MM.1S (cell line): ENCODE measurements around the gene SPINDOC.

ENCODE experiments used
- DNase-seq: peaks from one replicate; pipeline ENCODE4 v3.0.0-alpha.2; 2015
- H2AFZ ChIP-seq: fragments of 300-600 bp; sonication (generic); 2 replicates; pipeline ENCODE4 v1.6.0; 2016; ENCODE audit warnings: antibody characterized with exemption, low read length
- H3F3A ChIP-seq: fragments of 300-600 bp; sonication (generic); 2 replicates; pipeline ENCODE4 v1.6.1; 2016; ENCODE audit warnings: mild to moderate bottlenecking, antibody characterized with exemption, low read length, moderate library complexity, mixed read lengths; ENCODE audit not compliant: insufficient read depth
- H3K27ac ChIP-seq: fragments of 300-600 bp; sonication (generic); 2 replicates; pipeline ENCODE4 v1.5.1; 2016; ENCODE audit warnings: mild to moderate bottlenecking, low read length
- H3K27me3 ChIP-seq: fragments of 300-600 bp; sonication (generic); replicated peaks from 2 replicates; pipeline ENCODE4 v1.6.0; 2016; ENCODE audit warnings: low read length; ENCODE audit not compliant: insufficient read depth
- H3K36me3 ChIP-seq: fragments of 300-600 bp; sonication (generic); replicated peaks from 2 replicates; pipeline ENCODE4 v1.6.1; 2016; ENCODE audit warnings: mild to moderate bottlenecking, low read length, mixed read lengths; ENCODE audit not compliant: insufficient read depth
- H3K4me1 ChIP-seq: fragments of 300-600 bp; sonication (generic); 2 replicates; pipeline ENCODE4 v1.6.1; 2016; ENCODE audit warnings: low read length, mixed read lengths
- H3K4me2 ChIP-seq: fragments of 300-600 bp; sonication (generic); 2 replicates; pipeline ENCODE4 v1.6.0; 2016; ENCODE audit warnings: low read depth, low read length
- H3K4me3 ChIP-seq: fragments of 300-600 bp; sonication (generic); 2 replicates; pipeline ENCODE4 v1.5.1; 2016; ENCODE audit warnings: low read length, mixed read lengths
- H3K79me2 ChIP-seq: fragments of 300-600 bp; sonication (generic); 2 replicates; pipeline ENCODE4 v1.6.1; 2016; ENCODE audit warnings: mixed run types, low read length, mixed read lengths
- H3K9ac ChIP-seq: fragments of 300-600 bp; sonication (generic); 2 replicates; pipeline ENCODE4 v1.6.1; 2016; ENCODE audit warnings: low read length, mixed read lengths
- H3K9me2 ChIP-seq: fragments of 300-600 bp; sonication (generic); replicated peaks from 2 replicates; pipeline ENCODE4 v1.6.1; 2016; ENCODE audit warnings: mild to moderate bottlenecking, low read length, mixed read lengths; ENCODE audit not compliant: insufficient read depth
- H3K9me3 ChIP-seq: fragments of 300-600 bp; sonication (generic); replicated peaks from 2 replicates; pipeline ENCODE4 v1.6.1; 2016; ENCODE audit warnings: mild to moderate bottlenecking, low read length, mixed read lengths; ENCODE audit not compliant: insufficient read depth
- H4K20me1 ChIP-seq: fragments of 300-600 bp; sonication (generic); 2 replicates; pipeline ENCODE4 v1.6.1; 2016; ENCODE audit warnings: mild to moderate bottlenecking, low read length, moderate library complexity, mixed read lengths; ENCODE audit not compliant: insufficient read depth
- EZH2 ChIP-seq: fragments of 300-600 bp; sonication (generic); optimal IDR thresholded peaks from 2 replicates; pipeline ENCODE3; 2017; ENCODE audit warnings: low read depth, mild to moderate bottlenecking, antibody characterized with exemption, low read length, mixed read lengths
- EZH2phosphoT487 ChIP-seq: fragments of 300-600 bp; sonication (generic); IDR thresholded peaks from 2 replicates; pipeline ENCODE4 v1.6.1; 2018; ENCODE audit warnings: antibody characterized with exemption, low read length
- TF ChIP-seq, protein P1 (sequence below): fragments of 300-600 bp; sonication (generic); IDR thresholded peaks from 2 replicates; pipeline ENCODE4 v1.5.1; 2016; ENCODE audit warnings: antibody characterized with exemption, low read length, mixed read lengths

Gene SPINDOC

DNA sequence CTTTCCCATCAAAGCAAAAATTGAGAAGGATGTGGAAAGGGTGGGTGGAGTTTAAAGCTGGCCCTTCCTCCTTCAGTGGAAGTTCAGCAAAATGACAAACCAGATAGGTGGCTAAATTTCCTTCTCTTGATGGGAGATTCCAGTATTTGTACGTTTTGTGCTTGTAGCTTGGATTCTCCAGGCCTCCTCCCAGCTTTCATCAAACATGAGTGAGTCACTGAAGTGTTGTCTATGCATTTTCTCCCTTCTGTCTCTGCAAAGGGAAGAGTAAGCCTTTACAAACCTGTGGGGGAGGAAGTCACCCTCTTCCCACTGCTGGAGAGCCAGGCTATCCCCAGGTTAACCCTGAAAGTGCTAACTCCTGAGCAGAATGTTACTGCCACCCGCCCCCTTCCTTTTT lies 32.0 kb downstream of the SPINDOC start:
- no peak for DNase-seq
- Histone ChIP-seq H3K4me1 (peaks cover 14% of the 10 kb centered on the region; the same call in 1 of the 2 replicates), H4K20me1 (peaks cover 5% of the 10 kb centered on the region; the same call in 1 of the 2 replicates), H2AFZ (no peak overlapping the region), H3K79me2 (peaks cover 94% of the 10 kb centered on the region), H3K27ac (no peak overlapping the region), H3K9me2 (no peaks in the 10 kb centered on the region), H3F3A (no peaks in the 10 kb centered on the region), H3K9me3 (no peaks in the 10 kb centered on the region), H3K4me2 (no peak overlapping the region), H3K27me3 (no peaks in the 10 kb centered on the region), H3K9ac (no peak overlapping the region), H3K36me3 (0 out of 2 replicates have a peak, but pooled peaks cover 2% of the 10 kb centered on the region), H3K4me3 (no peak overlapping the region)
- TF ChIP-seq EZH2phosphoT487 (no peak), EZH2 (no peak)
- TF ChIP-seq, protein P1, sequence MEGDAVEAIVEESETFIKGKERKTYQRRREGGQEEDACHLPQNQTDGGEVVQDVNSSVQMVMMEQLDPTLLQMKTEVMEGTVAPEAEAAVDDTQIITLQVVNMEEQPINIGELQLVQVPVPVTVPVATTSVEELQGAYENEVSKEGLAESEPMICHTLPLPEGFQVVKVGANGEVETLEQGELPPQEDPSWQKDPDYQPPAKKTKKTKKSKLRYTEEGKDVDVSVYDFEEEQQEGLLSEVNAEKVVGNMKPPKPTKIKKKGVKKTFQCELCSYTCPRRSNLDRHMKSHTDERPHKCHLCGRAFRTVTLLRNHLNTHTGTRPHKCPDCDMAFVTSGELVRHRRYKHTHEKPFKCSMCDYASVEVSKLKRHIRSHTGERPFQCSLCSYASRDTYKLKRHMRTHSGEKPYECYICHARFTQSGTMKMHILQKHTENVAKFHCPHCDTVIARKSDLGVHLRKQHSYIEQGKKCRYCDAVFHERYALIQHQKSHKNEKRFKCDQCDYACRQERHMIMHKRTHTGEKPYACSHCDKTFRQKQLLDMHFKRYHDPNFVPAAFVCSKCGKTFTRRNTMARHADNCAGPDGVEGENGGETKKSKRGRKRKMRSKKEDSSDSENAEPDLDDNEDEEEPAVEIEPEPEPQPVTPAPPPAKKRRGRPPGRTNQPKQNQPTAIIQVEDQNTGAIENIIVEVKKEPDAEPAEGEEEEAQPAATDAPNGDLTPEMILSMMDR, result no peak

- peaks cover 18% of the 10 kb centered on the region for H3K4me1 ChIP-seq
- no peaks in the 10 kb centered on the region for H3K27me3 ChIP-seq
- H3K4me2 ChIP-seq, result no peak overlapping the region
Measured at GRCh38 chr11:63845911-63846310, 32.7 kb downstream of the SPINDOC start.

GRCh38 chr11:63846897-63847296 lies 33.6 kb downstream of the SPINDOC start:
- Histone ChIP-seq H3K4me1 (peaks cover 17% of the 10 kb centered on the region), H4K20me1 (no peaks in the 10 kb centered on the region; the same call in 1 of the 2 replicates), H3F3A (peaks cover 14% of the 10 kb centered on the region), H3K27ac (no peak overlapping the region), H3K4me3 (no peak overlapping the region), H3K9me3 (no peaks in the 10 kb centered on the region), H2AFZ (no peak overlapping the region), H3K27me3 (no peaks in the 10 kb centered on the region), H3K4me2 (no peak overlapping the region), H3K79me2 (peaks cover 94% of the 10 kb centered on the region), H3K9me2 (no peaks in the 10 kb centered on the region), H3K36me3 (0 out of 2 replicates have a peak, but pooled peaks cover under 1% of the 10 kb centered on the region), H3K9ac (no peak overlapping the region)
- no peak for DNase-seq
- TF ChIP-seq EZH2, result no peak

More at GRCh38 chr11:63845911-63846310, 32.7 kb downstream of the SPINDOC start:
- Histone ChIP-seq H4K20me1 (peaks cover 5% of the 10 kb centered on the region; the same call in 1 of the 2 replicates), H2AFZ (no peak overlapping the region), H3K36me3 (0 out of 2 replicates have a peak, but pooled peaks cover 2% of the 10 kb centered on the region), H3K9me2 (no peaks in the 10 kb centered on the region), H3K9me3 (no peaks in the 10 kb centered on the region), H3K4me3 (no peak overlapping the region), H3F3A (peaks cover 5% of the 10 kb centered on the region), H3K9ac (no peak overlapping the region), H3K79me2 (peaks cover 94% of the 10 kb centered on the region), H3K27ac (no peak overlapping the region)
- DNase-seq, result no peak
- TF ChIP-seq, protein P1, result no peak
- TF ChIP-seq EZH2, result no peak
- TF ChIP-seq EZH2phosphoT487, result no peak

- H3K36me3 ChIP-seq, result no peaks in the 10 kb centered on the region
- peaks cover 18% of the 10 kb centered on the region for H3K4me1 ChIP-seq
- H3K27me3 ChIP-seq, result no peaks in the 10 kb centered on the region
- H3K9ac ChIP-seq, result no peak overlapping the region
- H3K9me2 ChIP-seq, result no peaks in the 10 kb centered on the region
- no peaks in the 10 kb centered on the region for H3K9me3 ChIP-seq
- H3K79me2 ChIP-seq, result peaks cover 93% of the 10 kb centered on the region
- H3K4me3 ChIP-seq, result no peak overlapping the region
- no peak overlapping the region for H3K27ac ChIP-seq
- peaks cover 14% of the 10 kb centered on the region for H3F3A ChIP-seq
- H4K20me1 ChIP-seq, result no peaks in the 10 kb centered on the region; the same call in 1 of the 2 replicates
- DNase-seq, result no peak
- H2AFZ ChIP-seq, result no peak overlapping the region
- TF ChIP-seq EZH2 (no peak), EZH2phosphoT487 (no peak)
- TF ChIP-seq, protein P1, result no peak
- no peak overlapping the region for H3K4me2 ChIP-seq
Measured at GRCh38 chr11:63847363-63847762, 34.1 kb downstream of the SPINDOC start.
